GM23338 (cell line): ENCODE measurements around the gene CCL20. TPM values are rescaled to one million over a fixed set of nuclear protein-coding genes. Genes with fewer than 3 reads are reported as not detected.

Source experiments
- ATAC-seq: fragments of 200-7000 bp; cut with Tn5 transposase; 3 replicates; pipeline ENCODE4 v1.9.1; 2020
- DNase-seq: peaks from one replicate; pipeline ENCODE4 v3.0.0-alpha.2; 2015; ENCODE audit warnings: low spot score
- H2AFZ ChIP-seq: fragments of 200-600 bp; sonication (generic); 2 replicates; pipeline ENCODE4 v1.8.0; 2016; ENCODE audit warnings: antibody characterized with exemption, mild to moderate bottlenecking, moderate library complexity
- H3F3A ChIP-seq: fragments of 200-600 bp; sonication (generic); replicated peaks from 2 replicates; pipeline ENCODE4 v1.8.0; 2017; ENCODE audit warnings: antibody characterized with exemption, mixed run types, low read depth
- H3K27ac ChIP-seq: fragments of 200-600 bp; sonication (generic); 2 replicates; pipeline ENCODE4 v1.6.1; 2016; ENCODE audit warnings: low read depth
- H3K27me3 ChIP-seq: fragments of 200-600 bp; sonication (generic); 2 replicates; pipeline ENCODE4 v1.8.0; 2016; ENCODE audit warnings: mild to moderate bottlenecking, mixed run types, moderate library complexity; ENCODE audit not compliant: insufficient read depth
- H3K36me3 ChIP-seq: fragments of 200-600 bp; sonication (generic); 2 replicates; pipeline ENCODE4 v1.8.0; 2016; ENCODE audit warnings: mild to moderate bottlenecking; ENCODE audit not compliant: insufficient read depth
- H3K4me1 ChIP-seq: fragments of 200-600 bp; sonication (generic); 2 replicates; pipeline ENCODE4 v1.8.0; 2016; ENCODE audit warnings: mild to moderate bottlenecking, moderate library complexity; ENCODE audit not compliant: insufficient read depth
- H3K4me2 ChIP-seq: fragments of 200-600 bp; sonication (generic); 2 replicates; pipeline ENCODE4 v1.7.1; 2017; ENCODE audit warnings: mixed run types
- H3K4me3 ChIP-seq: fragments of 200-600 bp; sonication (generic); 2 replicates; pipeline ENCODE4 v1.6.1; 2016; ENCODE audit warnings: mixed run types
- H3K79me2 ChIP-seq: fragments of 200-600 bp; sonication (generic); replicated peaks from 2 replicates; pipeline ENCODE4 v1.8.0; 2017; ENCODE audit warnings: mild to moderate bottlenecking; ENCODE audit not compliant: insufficient read depth
- H3K9me2 ChIP-seq: fragments of 200-600 bp; sonication (generic); 2 replicates; pipeline ENCODE4 v1.8.0; 2017; ENCODE audit not compliant: insufficient read depth
- H4K20me1 ChIP-seq: fragments of 200-600 bp; sonication (generic); replicated peaks from 2 replicates; pipeline ENCODE4 v1.8.0; 2017; ENCODE audit warnings: mild to moderate bottlenecking; ENCODE audit not compliant: insufficient read depth
- H3K27ac Mint-ChIP-seq: 2 replicates; pipeline ENCODE4 v1.8.0; 2020; ENCODE audit warnings: inconsistent platforms, mild to moderate bottlenecking, moderate library complexity, mixed read lengths
- H3K27me3 Mint-ChIP-seq: 3 replicates; pipeline ENCODE4 v1.8.0; 2022; ENCODE audit warnings: low read depth, mild to moderate bottlenecking, moderate library complexity, mixed read lengths, inconsistent platforms; ENCODE audit not compliant: insufficient read depth, poor library complexity
- H3K36me3 Mint-ChIP-seq: 3 replicates; pipeline ENCODE4 v1.8.0; 2021; ENCODE audit warnings: low read depth, mild to moderate bottlenecking, inconsistent platforms, moderate library complexity, mixed read lengths
- H3K4me1 Mint-ChIP-seq: 3 replicates; pipeline ENCODE4 v1.8.0; 2020; ENCODE audit warnings: mild to moderate bottlenecking, inconsistent platforms, mixed read lengths
- H3K4me3 Mint-ChIP-seq: 3 replicates; pipeline ENCODE4 v1.8.0; 2021; ENCODE audit warnings: moderate library complexity, mild to moderate bottlenecking, inconsistent platforms, mixed read lengths
- H3K9me3 Mint-ChIP-seq: 3 replicates; pipeline ENCODE4 v1.8.0; 2020; ENCODE audit warnings: moderate library complexity, mild to moderate bottlenecking, inconsistent platforms, mixed read lengths
- CREB1 ChIP-seq: fragments of 250-450 bp; sonication (Bioruptor Pico); IDR thresholded peaks from 2 replicates; pipeline ENCODE4 v1.5.0; 2020; ENCODE audit warnings: low read depth, mild to moderate bottlenecking, moderate library complexity
- CTCF ChIP-seq, 2 experiments: fragments of 200-600 bp in 1 of 2; sonication (generic) in 1 of 2; conservative IDR thresholded peaks; 2 replicates each; pipeline versions ENCODE4 v1.5.1 to v1.6.1; 2016 to 2017; ENCODE audit warnings: antibody characterized with exemption in 2 of 2, low read depth in 2 of 2, mild to moderate bottlenecking in 2 of 2, moderate library complexity in 1 of 2
- ETS1 ChIP-seq: IDR thresholded peaks from 2 replicates; pipeline ENCODE4 v1.6.1; 2016; ENCODE audit warnings: antibody characterized with exemption
- EZH2 ChIP-seq: fragments of 200-600 bp; sonication (generic); IDR thresholded peaks from one replicate; pipeline ENCODE4 v1.8.0; 2017; ENCODE audit warnings: antibody characterized with exemption, mild to moderate bottlenecking, low read depth; ENCODE audit not compliant: unreplicated experiment
- EZH2phosphoT487 ChIP-seq: fragments of 200-600 bp; sonication (generic); IDR thresholded peaks from one replicate; pipeline ENCODE4 v1.8.1; 2018; ENCODE audit warnings: antibody characterized with exemption; ENCODE audit not compliant: unreplicated experiment
- JUNB ChIP-seq: IDR thresholded peaks from one replicate; pipeline ENCODE4 v1.6.1; 2016; ENCODE audit warnings: antibody characterized with exemption; ENCODE audit not compliant: unreplicated experiment
- NANOG ChIP-seq: IDR thresholded peaks from 2 replicates; pipeline ENCODE4 v1.6.1; 2016; ENCODE audit warnings: antibody characterized with exemption, borderline replicate concordance
- POLR2AphosphoS5 ChIP-seq: IDR thresholded peaks from 2 replicates; pipeline ENCODE4 v1.6.1; 2016; ENCODE audit warnings: antibody characterized with exemption, low read depth
- REST ChIP-seq: IDR thresholded peaks from one replicate; pipeline ENCODE4 v1.6.1; 2018; ENCODE audit warnings: antibody characterized with exemption; ENCODE audit not compliant: unreplicated experiment
- STAT1 ChIP-seq: IDR thresholded peaks from one replicate; pipeline ENCODE4 v1.6.1; 2016; ENCODE audit warnings: antibody characterized with exemption; ENCODE audit not compliant: unreplicated experiment
- ZNF114 ChIP-seq: fragments of 250-450 bp; sonication (Bioruptor Pico); IDR thresholded peaks from 2 replicates; pipeline ENCODE4 v1.5.0; 2020; ENCODE audit warnings: mild to moderate bottlenecking, moderate library complexity
- ZNF331 ChIP-seq: fragments of 250-450 bp; sonication (Bioruptor Pico); IDR thresholded peaks from 2 replicates; pipeline ENCODE4 v1.5.0; 2020; ENCODE audit warnings: low read depth, mild to moderate bottlenecking, moderate library complexity
- polyA plus RNA-seq: library from polyadenylated mRNA; unstranded; fragments of >200 nt; fragmentation: Nextera tagmentation; extraction: Ambion mirVana; gene quantifications from 2 replicates; pipeline ENCODE4 v1.2.1, GENCODE V29; 2016
- total RNA-seq: library from RNA; depleted of rRNA; stranded (reverse); fragments of >200 nt; shearing (Covaris generic); gene quantifications from 2 replicates; pipeline ENCODE4 v1.2.3, GENCODE V29; 2014
- TF ChIP-seq, protein P1 (sequence below): fragments of 250-450 bp; sonication (Bioruptor Pico); IDR thresholded peaks from 2 replicates; pipeline ENCODE4 v1.5.0; 2020; ENCODE audit warnings: mild to moderate bottlenecking, moderate library complexity

The CCL20 gene
- total and polyA plus RNA-seq, 2 experiments from 2014 or later, result not detected

GRCh38 chr2:227829337-227829736 is 15.7 kb downstream of the CCL20 start:
- no peak overlapping the region for H3K27ac Mint-ChIP-seq
- no peaks in the 10 kb centered on the region; the same call in 1 of the 2 replicates for H4K20me1 ChIP-seq
- no peak for DNase-seq
- no peaks in the 10 kb centered on the region for H3K36me3 Mint-ChIP-seq
- no peaks in the 10 kb centered on the region for H3K36me3 ChIP-seq
- H3K27me3 Mint-ChIP-seq, result no peaks in the 10 kb centered on the region
- no peaks in the 10 kb centered on the region for H3K4me1 ChIP-seq
- no peak overlapping the region for H2AFZ ChIP-seq
- no peaks in the 10 kb centered on the region for H3K9me3 Mint-ChIP-seq
- TF ChIP-seq ZNF114 (CRISPR knock-in tag) (no peak), POLR2AphosphoS5 (no peak), CTCF (conservative IDR thresholded peaks at IDR 0.05; ENCODE audit: low read depth in 2 of 2) (no peak), ZNF331 (CRISPR knock-in tag) (no peak), ETS1 (no peak), STAT1 (no peak), EZH2 (no peak), NANOG (no peak), REST (no peak), EZH2phosphoT487 (no peak), CREB1 (CRISPR knock-in tag) (no peak), JUNB (no peak)
- TF ChIP-seq, protein P1, sequence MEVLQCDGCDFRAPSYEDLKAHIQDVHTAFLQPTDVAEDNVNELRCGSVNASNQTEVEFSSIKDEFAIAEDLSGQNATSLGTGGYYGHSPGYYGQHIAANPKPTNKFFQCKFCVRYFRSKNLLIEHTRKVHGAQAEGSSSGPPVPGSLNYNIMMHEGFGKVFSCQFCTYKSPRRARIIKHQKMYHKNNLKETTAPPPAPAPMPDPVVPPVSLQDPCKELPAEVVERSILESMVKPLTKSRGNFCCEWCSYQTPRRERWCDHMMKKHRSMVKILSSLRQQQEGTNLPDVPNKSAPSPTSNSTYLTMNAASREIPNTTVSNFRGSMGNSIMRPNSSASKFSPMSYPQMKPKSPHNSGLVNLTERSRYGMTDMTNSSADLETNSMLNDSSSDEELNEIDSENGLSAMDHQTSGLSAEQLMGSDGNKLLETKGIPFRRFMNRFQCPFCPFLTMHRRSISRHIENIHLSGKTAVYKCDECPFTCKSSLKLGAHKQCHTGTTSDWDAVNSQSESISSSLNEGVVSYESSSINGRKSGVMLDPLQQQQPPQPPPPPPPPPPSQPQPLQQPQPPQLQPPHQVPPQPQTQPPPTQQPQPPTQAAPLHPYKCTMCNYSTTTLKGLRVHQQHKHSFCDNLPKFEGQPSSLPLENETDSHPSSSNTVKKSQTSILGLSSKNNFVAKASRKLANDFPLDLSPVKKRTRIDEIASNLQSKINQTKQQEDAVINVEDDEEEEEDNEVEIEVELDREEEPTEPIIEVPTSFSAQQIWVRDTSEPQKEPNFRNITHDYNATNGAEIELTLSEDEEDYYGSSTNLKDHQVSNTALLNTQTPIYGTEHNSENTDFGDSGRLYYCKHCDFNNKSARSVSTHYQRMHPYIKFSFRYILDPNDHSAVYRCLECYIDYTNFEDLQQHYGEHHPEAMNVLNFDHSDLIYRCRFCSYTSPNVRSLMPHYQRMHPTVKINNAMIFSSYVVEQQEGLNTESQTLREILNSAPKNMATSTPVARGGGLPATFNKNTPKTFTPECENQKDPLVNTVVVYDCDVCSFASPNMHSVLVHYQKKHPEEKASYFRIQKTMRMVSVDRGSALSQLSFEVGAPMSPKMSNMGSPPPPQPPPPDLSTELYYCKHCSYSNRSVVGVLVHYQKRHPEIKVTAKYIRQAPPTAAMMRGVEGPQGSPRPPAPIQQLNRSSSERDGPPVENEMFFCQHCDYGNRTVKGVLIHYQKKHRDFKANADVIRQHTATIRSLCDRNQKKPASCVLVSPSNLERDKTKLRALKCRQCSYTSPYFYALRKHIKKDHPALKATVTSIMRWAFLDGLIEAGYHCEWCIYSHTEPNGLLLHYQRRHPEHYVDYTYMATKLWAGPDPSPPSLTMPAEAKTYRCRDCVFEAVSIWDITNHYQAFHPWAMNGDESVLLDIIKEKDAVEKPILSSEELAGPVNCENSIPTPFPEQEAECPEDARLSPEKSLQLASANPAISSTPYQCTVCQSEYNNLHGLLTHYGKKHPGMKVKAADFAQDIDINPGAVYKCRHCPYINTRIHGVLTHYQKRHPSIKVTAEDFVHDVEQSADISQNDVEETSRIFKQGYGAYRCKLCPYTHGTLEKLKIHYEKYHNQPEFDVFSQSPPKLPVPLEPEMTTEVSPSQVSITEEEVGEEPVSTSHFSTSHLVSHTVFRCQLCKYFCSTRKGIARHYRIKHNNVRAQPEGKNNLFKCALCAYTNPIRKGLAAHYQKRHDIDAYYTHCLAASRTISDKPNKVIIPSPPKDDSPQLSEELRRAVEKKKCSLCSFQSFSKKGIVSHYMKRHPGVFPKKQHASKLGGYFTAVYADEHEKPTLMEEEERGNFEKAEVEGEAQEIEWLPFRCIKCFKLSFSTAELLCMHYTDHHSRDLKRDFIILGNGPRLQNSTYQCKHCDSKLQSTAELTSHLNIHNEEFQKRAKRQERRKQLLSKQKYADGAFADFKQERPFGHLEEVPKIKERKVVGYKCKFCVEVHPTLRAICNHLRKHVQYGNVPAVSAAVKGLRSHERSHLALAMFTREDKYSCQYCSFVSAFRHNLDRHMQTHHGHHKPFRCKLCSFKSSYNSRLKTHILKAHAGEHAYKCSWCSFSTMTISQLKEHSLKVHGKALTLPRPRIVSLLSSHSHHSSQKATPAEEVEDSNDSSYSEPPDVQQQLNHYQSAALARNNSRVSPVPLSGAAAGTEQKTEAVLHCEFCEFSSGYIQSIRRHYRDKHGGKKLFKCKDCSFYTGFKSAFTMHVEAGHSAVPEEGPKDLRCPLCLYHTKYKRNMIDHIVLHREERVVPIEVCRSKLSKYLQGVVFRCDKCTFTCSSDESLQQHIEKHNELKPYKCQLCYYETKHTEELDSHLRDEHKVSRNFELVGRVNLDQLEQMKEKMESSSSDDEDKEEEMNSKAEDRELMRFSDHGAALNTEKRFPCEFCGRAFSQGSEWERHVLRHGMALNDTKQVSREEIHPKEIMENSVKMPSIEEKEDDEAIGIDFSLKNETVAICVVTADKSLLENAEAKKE (CRISPR knock-in tag), result no peak
- no peak overlapping the region for H3K4me3 ChIP-seq
- no peak overlapping the region for H3K4me2 ChIP-seq
- no peaks in the 10 kb centered on the region for H3K79me2 ChIP-seq
- H3K27ac ChIP-seq, result no peak overlapping the region
- H3K4me3 Mint-ChIP-seq, result no peak overlapping the region
- H3K9me2 ChIP-seq, result no peaks in the 10 kb centered on the region
- H3K27me3 ChIP-seq, result no peaks in the 10 kb centered on the region
- no peaks in the 10 kb centered on the region for H3F3A ChIP-seq
- H3K4me1 Mint-ChIP-seq, result no peaks in the 10 kb centered on the region
- ATAC-seq, result no peak
